ENCODE data around the gene PDIA2. TPM values are rescaled to one million over a fixed set of nuclear protein-coding genes. Genes with fewer than 3 reads are reported as not detected.
"Not testable (repeated sequence)": the region's sequence is repeated elsewhere in the genome, so short reads cannot be mapped to it uniquely, and the experiment has no call there.

Gene PDIA2
- total and polyA plus RNA-seq, 5 donors from 2014 or later = not detected

GRCh38 chr16:334164-334832 is 51.3 kb downstream of the PDIA2 start:
- Mint-ChIP-seq H3K27ac (peak overlapping the region in 1 of 3 donors; percentile 6), H3K4me1 (peaks cover 11 to 74% (median 38%) of the 10 kb centered on the region in 4 donors), H3K4me3 (peak overlapping the region in 1 of 4 donors; percentile 22)
- not testable (repeated sequence) for H3K4me3 ChIP-seq (ENCODE audit: low read depth, low read length); H3K27ac ChIP-seq (ENCODE audit: insufficient read depth, low read length, poor library complexity, severe bottlenecking); ATAC-seq (ENCODE audit: low read depth in 2 of 2); H3K27me3 ChIP-seq (ENCODE audit: control insufficient read depth, insufficient read depth, low read length); H3K9me3 ChIP-seq (ENCODE audit: control insufficient read depth in 2 of 2, low read length in 2 of 2); H3K9me3 Mint-ChIP-seq; H3K27me3 Mint-ChIP-seq; DNase-seq; H3K36me3 ChIP-seq (ENCODE audit: control insufficient read depth, insufficient read depth, low read length); H3K36me3 Mint-ChIP-seq
- peaks cover 23% of the 10 kb centered on the region for H3K4me1 ChIP-seq (ENCODE audit: control insufficient read depth, insufficient read depth, low read length, poor library complexity, severe bottlenecking)

GRCh38 chr16:334861-335632 is 52.1 kb downstream of the PDIA2 start:
- H3K4me1 ChIP-seq (ENCODE audit: control insufficient read depth, insufficient read depth, low read length, poor library complexity, severe bottlenecking) = peaks cover 31% of the 10 kb centered on the region
- H3K27ac Mint-ChIP-seq = peak overlapping the region in 1 of 3 donors; percentile 55
- not testable (repeated sequence) for H3K9me3 ChIP-seq (ENCODE audit: control insufficient read depth in 2 of 2, low read length in 2 of 2); H3K9me3 Mint-ChIP-seq; H3K36me3 Mint-ChIP-seq; H3K4me3 ChIP-seq (ENCODE audit: low read depth, low read length); H3K27ac ChIP-seq (ENCODE audit: insufficient read depth, low read length, poor library complexity, severe bottlenecking); H3K27me3 ChIP-seq (ENCODE audit: control insufficient read depth, insufficient read depth, low read length); H3K36me3 ChIP-seq (ENCODE audit: control insufficient read depth, insufficient read depth, low read length); ATAC-seq (ENCODE audit: low read depth in 2 of 2); H3K27me3 Mint-ChIP-seq; DNase-seq
- peak overlapping the region in 2 of 4 donors; percentile 22 to 44 for H3K4me3 Mint-ChIP-seq
- peaks cover 17 to 78% (median 44%) of the 10 kb centered on the region in 4 donors for H3K4me1 Mint-ChIP-seq

- H3K9me3 Mint-ChIP-seq = no peaks in the 10 kb centered on the region
- ATAC-seq (ENCODE audit: low read depth in 2 of 2) (no peak), DNase-seq (no peak)
- peaks cover 3% of the 10 kb centered on the region for H3K36me3 Mint-ChIP-seq
- Histone ChIP-seq H3K36me3 (ENCODE audit: control insufficient read depth, insufficient read depth, low read length) (peaks cover under 1% of the 10 kb centered on the region), H3K4me3 (ENCODE audit: low read depth, low read length) (no peak overlapping the region), H3K9me3 (ENCODE audit: control insufficient read depth in 2 of 2, low read length in 2 of 2) (no peaks in the 10 kb centered on the region), H3K27me3 (ENCODE audit: control insufficient read depth, insufficient read depth, low read length) (no peaks in the 10 kb centered on the region), H3K27ac (ENCODE audit: insufficient read depth, low read length, poor library complexity, severe bottlenecking) (no peak overlapping the region), H3K4me1 (ENCODE audit: control insufficient read depth, insufficient read depth, low read length, poor library complexity, severe bottlenecking) (peaks cover 32% of the 10 kb centered on the region)
- peak overlapping the region in 1 of 4 donors; percentile 31 for H3K4me3 Mint-ChIP-seq
- no peaks in the 10 kb centered on the region for H3K27me3 Mint-ChIP-seq
- peak overlapping the region in 1 of 3 donors; percentile 31 for H3K27ac Mint-ChIP-seq
- H3K4me1 Mint-ChIP-seq = peaks cover 17 to 73% (median 38%) of the 10 kb centered on the region in 4 donors
Observed at GRCh38 chr16:336269-336668, 53.3 kb downstream of the PDIA2 start.

Other genes with a start within 250 kb of the PDIA2 start
- 12.7 TPM for gene POLR3K, start 229.6 kb upstream of the PDIA2 start, total RNA-seq
- gene POLR3K, start 229.6 kb upstream of the PDIA2 start, polyA plus RNA-seq = 10 to 100 TPM; 37.5 to 50.4 (median 48.6) TPM
- 9.4 TPM for gene SNRNP25, start 229.3 kb upstream of the PDIA2 start, total RNA-seq
- gene SNRNP25, start 229.3 kb upstream of the PDIA2 start, polyA plus RNA-seq = 10 to 100 TPM; 16.6 to 29.1 (median 21.2) TPM
- 0.67 TPM for gene RHBDF1, start 210.5 kb upstream of the PDIA2 start, total RNA-seq
- not detected for gene RHBDF1, start 210.5 kb upstream of the PDIA2 start, polyA plus RNA-seq
- 29.2 TPM for gene MPG, start 204.9 kb upstream of the PDIA2 start, total RNA-seq
- gene MPG, start 204.9 kb upstream of the PDIA2 start, polyA plus RNA-seq = 10 to 100 TPM; 62.2 to 82.7 (median 81.8) TPM
- gene NPRL3, start 144.5 kb upstream of the PDIA2 start, total RNA-seq = 23.1 TPM
- gene NPRL3, start 144.5 kb upstream of the PDIA2 start, polyA plus RNA-seq = 1 to 10 TPM; 6.5 to 9.2 (median 8.2) TPM
- gene HBZ, start 130.5 kb upstream of the PDIA2 start, total RNA-seq = not detected
- not detected for gene HBZ, start 130.5 kb upstream of the PDIA2 start, polyA plus RNA-seq
- not detected for gene HBM, start 117.2 kb upstream of the PDIA2 start, total RNA-seq
- gene HBM, start 117.2 kb upstream of the PDIA2 start, polyA plus RNA-seq = not detected
- gene HBA2, start 110.3 kb upstream of the PDIA2 start, total RNA-seq = 0.86 TPM
- 1 to 10 TPM in 1 of 4 donors, under 1 TPM in 2, not detected in 1; 0.41 to 1.2 (median 0.99) TPM for gene HBA2, start 110.3 kb upstream of the PDIA2 start, polyA plus RNA-seq
- not detected for gene HBA1, start 106.5 kb upstream of the PDIA2 start, total RNA-seq
- gene HBA1, start 106.5 kb upstream of the PDIA2 start, polyA plus RNA-seq = under 1 TPM in 1 of 4 donors, not detected in 3; 0.41 TPM
- not detected for gene HBQ1, start 102.7 kb upstream of the PDIA2 start, total RNA-seq
- gene HBQ1, start 102.7 kb upstream of the PDIA2 start, polyA plus RNA-seq = not detected
- 152 TPM for gene LUC7L, start 53.7 kb upstream of the PDIA2 start, total RNA-seq
- gene LUC7L, start 53.7 kb upstream of the PDIA2 start, polyA plus RNA-seq = 10 to 100 TPM in 1 of 4 donors, 1 to 10 TPM in 3; 8.9 to 10.9 (median 9.8) TPM
- 26.5 TPM for gene FAM234A, start 48.3 kb upstream of the PDIA2 start, total RNA-seq
- 10 to 100 TPM; 15.3 to 23.9 (median 21.7) TPM for gene FAM234A, start 48.3 kb upstream of the PDIA2 start, polyA plus RNA-seq
- not detected for gene RGS11, start 7.2 kb upstream of the PDIA2 start, total RNA-seq
- gene RGS11, start 7.2 kb upstream of the PDIA2 start, polyA plus RNA-seq = not detected
- not detected for gene ARHGDIG, start 2.6 kb upstream of the PDIA2 start, total RNA-seq
- not detected for gene ARHGDIG, start 2.6 kb upstream of the PDIA2 start, polyA plus RNA-seq
- 45.2 TPM for gene AXIN1, start 69.6 kb downstream of the PDIA2 start, total RNA-seq
- 1 to 10 TPM; 1.1 to 2.9 (median 1.4) TPM for gene AXIN1, start 69.6 kb downstream of the PDIA2 start, polyA plus RNA-seq
- 37.8 TPM for gene MRPL28, start 87.4 kb downstream of the PDIA2 start, total RNA-seq
- gene MRPL28, start 87.4 kb downstream of the PDIA2 start, polyA plus RNA-seq = 100 to 1,000 TPM in 1 of 4 donors, 10 to 100 TPM in 3; 63.0 to 109 (median 85.2) TPM
- 71.4 TPM for gene PGAP6, start 98.8 kb downstream of the PDIA2 start, total RNA-seq
- gene PGAP6, start 98.8 kb downstream of the PDIA2 start, polyA plus RNA-seq = 10 to 100 TPM in 3 of 4 donors, 1 to 10 TPM in 1; 7.8 to 45.3 (median 32.2) TPM
- gene NME4, start 114.0 kb downstream of the PDIA2 start, total RNA-seq = 6.7 TPM
- 10 to 100 TPM; 16.2 to 29.8 (median 23.1) TPM for gene NME4, start 114.0 kb downstream of the PDIA2 start, polyA plus RNA-seq
- 4.8 TPM for gene DECR2, start 118.7 kb downstream of the PDIA2 start, total RNA-seq
- 1 to 10 TPM; 2.2 to 4.5 (median 2.7) TPM for gene DECR2, start 118.7 kb downstream of the PDIA2 start, polyA plus RNA-seq
- gene RAB11FIP3, start 142.5 kb downstream of the PDIA2 start, total RNA-seq = 34.5 TPM
- 1 to 10 TPM; 1.0 to 2.8 (median 1.5) TPM for gene RAB11FIP3, start 142.5 kb downstream of the PDIA2 start, polyA plus RNA-seq
- gene CAPN15, start 244.5 kb downstream of the PDIA2 start, total RNA-seq = 82.6 TPM
- 1 to 10 TPM; 3.0 to 8.5 (median 5.2) TPM for gene CAPN15, start 244.5 kb downstream of the PDIA2 start, polyA plus RNA-seq

All from CD4-positive, CD25-positive, alpha-beta regulatory T cell (primary cell).